COLO668 (cell line): Measurements from ENCODE around the gene SLC45A3.

Source experiments
- DNase-seq: peaks from one replicate; lab custom pipeline; 2025; ENCODE audit not compliant: unreplicated experiment; lab: John Stamatoyannopoulos, UW

SLC45A3 gene

GRCh38 chr1:205610901-205611466, 69.3 kb downstream of the SLC45A3 start:
- no peak for DNase-seq

DNA sequence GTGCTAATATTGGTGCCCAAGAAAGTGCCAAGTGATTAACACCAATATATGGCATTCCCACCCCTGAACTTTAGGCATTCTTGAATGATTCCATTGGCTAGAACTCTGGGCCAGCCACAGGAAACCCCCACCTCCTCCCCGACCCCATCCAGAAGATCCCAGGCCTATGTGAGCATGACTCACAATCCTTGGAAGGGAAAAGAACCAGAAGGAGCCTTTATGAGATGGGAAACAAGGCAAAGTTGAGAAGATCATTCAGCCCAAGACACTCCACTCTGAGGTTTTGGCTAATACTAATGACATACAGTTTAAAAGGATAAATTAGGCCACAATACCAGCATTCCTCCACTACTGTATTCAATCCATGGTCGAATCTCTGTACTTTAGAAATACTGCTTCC, 70.3 kb downstream of the SLC45A3 start:
- DNase-seq = no peak
